IMR-90 (cell line): ENCODE measurements around the gene TTC39B.

Experiments used
- BHLHE40 ChIP-seq: fragments of 150-350 bp; IDR thresholded peaks from 2 replicates; pipeline ENCODE4 v1.6.1; 2016; ENCODE audit warnings: mild to moderate bottlenecking, low read depth, low read length
- CTCF ChIP-seq: conservative IDR thresholded peaks from 2 replicates; pipeline ENCODE4 v1.5.1; 2012; ENCODE audit warnings: mild to moderate bottlenecking, low read depth, low read length, improper control_type of control experiment
- MAZ ChIP-seq: IDR thresholded peaks from 2 replicates; pipeline ENCODE4 v1.6.1; 2012; ENCODE audit warnings: low read depth, mild to moderate bottlenecking, low read length, improper control_type of control experiment, moderate library complexity, borderline replicate concordance
- POLR2A ChIP-seq: IDR thresholded peaks from 2 replicates; pipeline ENCODE4 v1.6.1; 2012; ENCODE audit warnings: mild to moderate bottlenecking, low read depth, low read length
- RAD21 ChIP-seq: IDR thresholded peaks from 2 replicates; pipeline ENCODE4 v1.6.1; 2012; ENCODE audit warnings: low read length, improper control_type of control experiment
- SMC3 ChIP-seq: fragments of 150-350 bp; IDR thresholded peaks from 2 replicates; pipeline ENCODE4 v1.6.1; 2016; ENCODE audit warnings: low read depth, mild to moderate bottlenecking, antibody characterized with exemption, low read length, moderate library complexity

- no peak for TF ChIP-seq CTCF
- no peak for TF ChIP-seq RAD21
- TF ChIP-seq POLR2A = no peak
- TF ChIP-seq BHLHE40 = no peak
- no peak for TF ChIP-seq SMC3
- no peak for TF ChIP-seq MAZ
Measured at GRCh38 chr9:15155826-15156225, 151.2 kb downstream of the TTC39B start.
